Astrocyte (in vitro differentiated cells and primary cell): ENCODE results near the gene SLC38A10. TPM values are rescaled to one million over a fixed set of nuclear protein-coding genes. Genes with fewer than 3 reads are reported as not detected.

ENCODE experiments used
- DNase-seq: peaks from one replicate; pipeline ENCODE4 v3.0.0-alpha.2; 2010; ENCODE audit warnings: low read depth
- FAIRE-seq: peaks from 2 replicates; lab custom pipeline; 2011; peaks lifted over from hg19 to GRCh38; lab: Jason Lieb, UNC
- H2AFZ ChIP-seq: 2 replicates; pipeline ENCODE4 v1.6.0; 2012; ENCODE audit warnings: low read depth, low read length, inconsistent platforms
- H3K27ac ChIP-seq: 2 replicates; pipeline ENCODE4 v1.5.1; 2011; ENCODE audit warnings: low read depth, low read length, inconsistent platforms
- H3K27me3 ChIP-seq: 2 replicates; pipeline ENCODE4 v1.6.0; 2011; ENCODE audit warnings: low read length, inconsistent platforms; ENCODE audit not compliant: insufficient read depth
- H3K36me3 ChIP-seq: 2 replicates; pipeline ENCODE4 v1.5.1; 2011; ENCODE audit warnings: low read length, inconsistent platforms; ENCODE audit not compliant: insufficient read depth
- H3K4me1 ChIP-seq: 2 replicates; pipeline ENCODE4 v1.5.1; 2011; ENCODE audit warnings: low read length, inconsistent platforms; ENCODE audit not compliant: insufficient read depth
- H3K4me2 ChIP-seq: 2 replicates; pipeline ENCODE4 v1.6.0; 2012; ENCODE audit warnings: low read length, inconsistent platforms
- H3K4me3 ChIP-seq: 2 replicates; pipeline ENCODE4 v1.5.1; 2011; ENCODE audit warnings: low read depth, mild to moderate bottlenecking, low read length, inconsistent platforms; ENCODE audit not compliant: insufficient read depth
- H3K79me2 ChIP-seq: 2 replicates; pipeline ENCODE4 v1.6.0; 2012; ENCODE audit warnings: mild to moderate bottlenecking, low read length, inconsistent platforms; ENCODE audit not compliant: insufficient read depth
- H3K9ac ChIP-seq: 2 replicates; pipeline ENCODE4 v1.6.0; 2012; ENCODE audit warnings: mild to moderate bottlenecking, low read length, inconsistent platforms
- H3K9me3 ChIP-seq: 2 replicates; pipeline ENCODE4 v1.5.1; 2012; ENCODE audit warnings: low read depth, mild to moderate bottlenecking, low read length, inconsistent platforms; ENCODE audit not compliant: insufficient read depth
- H4K20me1 ChIP-seq: 2 replicates; pipeline ENCODE4 v1.6.0; 2012; ENCODE audit warnings: low read length, inconsistent platforms; ENCODE audit not compliant: insufficient read depth
- H3K27ac Mint-ChIP-seq: one replicate; pipeline ENCODE4 v1.8.0; 2021; ENCODE audit warnings: mild to moderate bottlenecking, mixed read lengths; ENCODE audit not compliant: unreplicated experiment
- H3K27me3 Mint-ChIP-seq: one replicate; pipeline ENCODE4 v1.8.0; 2021; ENCODE audit warnings: low read depth, mixed read lengths; ENCODE audit not compliant: unreplicated experiment
- H3K36me3 Mint-ChIP-seq: one replicate; pipeline ENCODE4 v1.8.0; 2021; ENCODE audit warnings: low read depth, mixed read lengths; ENCODE audit not compliant: unreplicated experiment
- H3K4me1 Mint-ChIP-seq: one replicate; pipeline ENCODE4 v1.8.0; 2021; ENCODE audit warnings: low read depth, mixed read lengths; ENCODE audit not compliant: unreplicated experiment
- H3K4me3 Mint-ChIP-seq: one replicate; pipeline ENCODE4 v1.8.0; 2021; ENCODE audit warnings: mild to moderate bottlenecking, moderate library complexity, mixed read lengths; ENCODE audit not compliant: unreplicated experiment
- H3K9me3 Mint-ChIP-seq: one replicate; pipeline ENCODE4 v1.8.0; 2021; ENCODE audit warnings: mild to moderate bottlenecking, mixed read lengths; ENCODE audit not compliant: unreplicated experiment
- CTCF ChIP-seq: IDR thresholded peaks from 2 replicates; pipeline ENCODE4 v1.5.1; 2011; ENCODE audit warnings: low read depth, mild to moderate bottlenecking, inconsistent platforms, low read length, moderate library complexity; ENCODE audit not compliant: insufficient read depth
- EZH2 ChIP-seq: IDR thresholded peaks from 2 replicates; pipeline ENCODE4 v1.6.1; 2012; ENCODE audit warnings: mild to moderate bottlenecking, low read length, inconsistent platforms; ENCODE audit not compliant: insufficient read depth
- total RNA-seq: library from RNA; stranded (reverse); gene quantifications from 2 replicates; pipeline ENCODE4 v1.2.1, GENCODE V29; 2021

SLC38A10 gene
- total RNA-seq, 1 donor from 2014 or later = 71.4 TPM

GRCh38 chr17:81245024-81245664 is 50.0 kb downstream of the SLC38A10 start:
- Histone ChIP-seq H3K27ac (no peak overlapping the region), H3K79me2 (peaks cover 19% of the 10 kb centered on the region), H3K27me3 (no peaks in the 10 kb centered on the region), H3K9ac (no peak overlapping the region), H4K20me1 (peaks cover 52% of the 10 kb centered on the region), H3K4me3 (no peak overlapping the region), H3K36me3 (peaks cover 4% of the 10 kb centered on the region), H3K9me3 (no peaks in the 10 kb centered on the region), H2AFZ (no peak overlapping the region), H3K4me2 (no peak overlapping the region), H3K4me1 (peaks cover 9% of the 10 kb centered on the region)
- peak overlapping the region; percentile 72 for H3K27ac Mint-ChIP-seq
- H3K4me1 Mint-ChIP-seq = peaks cover 6% of the 10 kb centered on the region
- FAIRE-seq (no peak), DNase-seq (peak; percentile 27)
- H3K27me3 Mint-ChIP-seq = no peaks in the 10 kb centered on the region
- H3K4me3 Mint-ChIP-seq = peak overlapping the region; percentile 50
- peaks cover 6% of the 10 kb centered on the region for H3K36me3 Mint-ChIP-seq
- TF ChIP-seq CTCF (no peak), EZH2 (no peak)
- peaks cover 2% of the 10 kb centered on the region for H3K9me3 Mint-ChIP-seq

GRCh38 chr17:81244358-81245023 is 50.6 kb downstream of the SLC38A10 start:
- Histone ChIP-seq H4K20me1 (peaks cover 52% of the 10 kb centered on the region), H3K36me3 (peaks cover 4% of the 10 kb centered on the region), H3K27me3 (no peaks in the 10 kb centered on the region), H3K27ac (no peak overlapping the region), H3K9ac (no peak overlapping the region), H3K4me3 (no peak overlapping the region), H3K9me3 (no peaks in the 10 kb centered on the region), H3K4me1 (peaks cover 14% of the 10 kb centered on the region), H2AFZ (no peak overlapping the region), H3K4me2 (no peak overlapping the region), H3K79me2 (peaks cover 26% of the 10 kb centered on the region)
- H3K36me3 Mint-ChIP-seq = peaks cover 3% of the 10 kb centered on the region
- H3K4me1 Mint-ChIP-seq = peaks cover 6% of the 10 kb centered on the region
- H3K27ac Mint-ChIP-seq = peak overlapping the region; percentile 72
- TF ChIP-seq CTCF = no peak
- TF ChIP-seq EZH2 = no peak
- peaks cover 2% of the 10 kb centered on the region for H3K9me3 Mint-ChIP-seq
- DNase-seq (no peak), FAIRE-seq (no peak)
- no peak overlapping the region for H3K4me3 Mint-ChIP-seq
- H3K27me3 Mint-ChIP-seq = no peaks in the 10 kb centered on the region

GRCh38 chr17:81243333-81243664 is 51.8 kb downstream of the SLC38A10 start:
- peaks cover 48% of the 10 kb centered on the region for H4K20me1 ChIP-seq
- no peak for FAIRE-seq
- no peak overlapping the region for H3K27ac ChIP-seq
- H3K4me2 ChIP-seq = no peak overlapping the region
- H3K4me3 ChIP-seq = no peak overlapping the region
- Mint-ChIP-seq H3K4me3 (no peak overlapping the region), H3K27ac (no peak overlapping the region), H3K9me3 (no peaks in the 10 kb centered on the region), H3K27me3 (no peaks in the 10 kb centered on the region), H3K4me1 (peaks cover 6% of the 10 kb centered on the region), H3K36me3 (peaks cover 3% of the 10 kb centered on the region)
- H3K4me1 ChIP-seq = peaks cover 16% of the 10 kb centered on the region
- H3K36me3 ChIP-seq = peaks cover 4% of the 10 kb centered on the region
- H3K27me3 ChIP-seq = no peaks in the 10 kb centered on the region
- TF ChIP-seq EZH2 (no peak), CTCF (no peak)
- no peak overlapping the region for H2AFZ ChIP-seq
- DNase-seq = no peak
- no peaks in the 10 kb centered on the region for H3K9me3 ChIP-seq
- H3K79me2 ChIP-seq = peaks cover 35% of the 10 kb centered on the region
- no peak overlapping the region for H3K9ac ChIP-seq
